ENCODE data around the gene AGAP1.

The AGAP1 gene

DNA sequence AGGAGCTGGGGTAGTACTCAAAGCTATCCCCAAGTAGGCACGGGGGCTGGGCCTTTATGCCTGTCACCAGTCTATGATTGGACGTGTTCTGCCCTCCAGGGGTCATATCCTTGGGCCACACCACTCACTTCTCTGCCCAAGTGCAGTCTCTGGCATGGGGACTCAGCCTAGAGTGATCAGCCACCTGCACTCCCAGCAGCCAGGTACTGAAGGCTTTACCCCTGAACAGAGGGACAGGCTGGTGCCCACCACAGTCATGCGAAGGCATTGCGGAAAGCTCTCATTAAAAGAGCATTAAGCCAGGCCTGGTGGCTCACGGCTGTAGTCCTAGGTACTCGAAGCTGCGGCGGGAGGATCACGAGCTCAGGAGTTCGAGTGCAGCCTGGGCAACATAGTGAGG is 199.4 kb downstream of the AGAP1 start:
- DNase-seq, result no peak

DNA sequence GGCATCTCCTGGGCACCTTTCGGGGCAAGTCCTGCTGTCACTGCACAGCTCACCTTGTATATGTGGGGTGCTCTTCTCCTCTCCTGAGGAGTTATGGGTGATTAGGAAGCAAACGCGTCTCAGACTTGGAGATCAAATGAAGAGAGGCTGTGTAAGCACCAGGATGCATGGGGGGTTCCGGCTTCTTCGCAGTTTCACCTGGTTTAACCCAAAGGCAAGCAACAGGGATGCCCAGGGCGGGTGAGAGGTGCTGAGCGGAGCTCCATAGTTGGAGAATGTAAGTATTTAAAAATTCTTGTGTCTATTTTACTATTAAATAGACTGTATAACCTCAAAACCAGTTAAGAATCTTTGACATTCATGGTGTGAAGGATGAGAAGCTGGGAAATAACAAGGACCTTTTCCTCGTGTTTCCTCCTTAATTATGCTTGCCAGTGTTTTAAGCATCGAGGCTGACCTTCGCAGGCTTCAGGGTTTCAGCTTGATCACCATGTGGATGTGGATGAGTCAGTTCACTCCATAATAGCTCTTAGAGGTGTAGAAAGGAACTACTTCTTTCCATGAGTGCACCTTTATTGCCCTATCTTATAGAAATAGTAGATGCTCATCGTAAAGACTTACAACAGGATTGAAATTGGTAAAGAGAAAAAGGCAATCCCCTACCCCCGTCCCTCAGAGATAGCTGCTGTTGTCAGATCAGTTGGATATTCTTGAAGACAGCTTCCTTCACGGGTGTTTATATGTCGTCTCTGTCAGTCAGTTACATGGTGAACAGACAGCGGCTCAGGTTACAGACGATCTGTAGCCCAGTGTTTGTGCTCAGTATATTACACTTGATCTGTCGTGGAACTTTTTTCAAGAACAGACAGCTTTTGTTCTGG is 201.1 kb downstream of the AGAP1 start:
- no peak for DNase-seq

DNA sequence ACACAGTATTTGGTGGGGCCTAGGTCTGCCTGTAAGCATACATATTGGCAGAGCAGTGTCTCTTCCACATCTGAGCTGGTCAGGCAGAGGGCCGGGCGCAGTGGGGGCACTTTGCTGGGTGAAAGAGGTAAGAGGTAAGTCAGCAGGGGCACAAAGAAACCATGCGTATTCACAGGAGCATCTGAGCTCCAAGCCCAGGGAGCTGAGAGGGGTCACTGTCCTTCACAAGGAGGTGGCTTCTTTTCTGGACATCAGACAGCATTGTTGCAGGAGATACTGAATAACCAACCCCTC is 201.7 kb downstream of the AGAP1 start:
- DNase-seq, result no peak

DNA sequence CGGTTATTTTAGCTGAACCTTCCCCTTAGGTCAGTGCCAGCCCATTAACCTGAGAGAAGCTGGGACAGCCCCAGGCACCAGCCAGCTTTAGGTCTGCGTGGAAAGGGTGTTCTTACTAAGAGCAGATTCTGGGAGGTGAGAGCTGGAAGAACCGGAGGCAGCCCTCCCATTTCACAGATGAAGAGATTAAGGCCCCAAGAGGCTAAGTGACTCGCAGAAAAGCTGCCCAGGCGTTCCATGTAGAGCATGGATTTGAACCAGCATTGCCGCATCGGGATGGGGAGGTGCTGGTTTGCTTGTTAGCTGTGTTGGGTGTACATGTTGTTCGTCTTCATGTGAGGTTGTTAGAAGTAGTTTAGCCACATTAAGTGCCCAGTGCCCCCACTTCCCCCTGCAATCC is 203.2 kb downstream of the AGAP1 start:
- no peak for DNase-seq

DNA sequence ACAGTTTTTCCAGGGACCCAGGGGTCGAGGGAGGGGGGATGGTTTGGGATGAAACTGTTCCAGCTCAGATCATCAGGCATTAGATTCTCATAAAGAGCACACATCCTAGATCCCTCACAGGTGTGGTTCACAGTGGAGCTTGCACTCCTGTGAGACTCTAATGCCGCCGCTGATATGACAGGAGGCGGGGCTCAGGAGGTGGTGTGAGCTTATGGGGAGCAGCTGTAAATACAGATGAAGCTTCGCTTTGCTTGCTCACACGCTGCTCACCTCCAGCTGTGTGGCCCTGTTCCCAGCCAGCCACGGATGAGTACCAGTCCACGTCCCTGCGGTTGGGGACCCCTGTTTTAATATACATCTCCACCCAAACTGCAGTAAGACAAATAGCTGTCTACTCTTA is 204.2 kb downstream of the AGAP1 start:
- DNase-seq, result no peak

DNA sequence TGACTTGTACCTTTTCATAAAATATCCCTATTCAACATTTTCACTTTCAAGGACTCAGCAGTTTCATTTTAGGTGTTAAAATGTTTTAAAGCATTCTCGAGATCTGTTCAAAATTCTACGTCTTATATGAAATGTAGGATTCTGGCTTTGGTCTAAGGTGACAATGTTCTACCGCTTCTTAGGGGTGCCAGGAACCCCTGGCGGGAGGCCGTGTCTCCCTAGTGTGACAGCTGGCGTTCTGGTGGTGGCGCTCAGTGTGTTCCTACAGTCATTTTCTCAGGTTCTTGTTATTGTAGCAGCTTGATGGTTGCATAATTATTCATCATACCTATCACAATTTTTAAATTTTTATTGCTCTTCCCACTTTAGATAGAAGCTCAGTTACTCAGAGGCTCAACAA is 204.6 kb downstream of the AGAP1 start:
- no peak for DNase-seq

DNA sequence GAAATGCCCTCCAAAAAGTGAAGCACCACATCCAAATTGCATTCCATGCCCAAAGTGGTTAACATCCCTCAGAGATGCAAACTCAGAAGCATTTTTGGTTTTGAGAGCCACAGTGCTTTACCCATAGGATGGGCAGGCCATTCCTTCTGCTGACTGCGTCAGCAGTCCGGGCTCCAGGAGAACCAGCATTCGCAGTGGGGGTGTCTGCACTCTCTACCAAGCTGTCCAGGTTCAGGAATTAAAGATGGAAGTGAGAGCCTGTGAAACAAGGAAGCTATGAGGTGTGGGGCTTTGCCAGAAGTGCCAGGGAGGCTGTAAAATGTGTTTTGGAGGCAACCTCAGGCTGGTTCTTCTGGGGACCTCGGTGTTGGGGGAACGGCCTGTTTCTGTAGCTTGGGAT is 205.7 kb downstream of the AGAP1 start:
- DNase-seq, result no peak

DNA sequence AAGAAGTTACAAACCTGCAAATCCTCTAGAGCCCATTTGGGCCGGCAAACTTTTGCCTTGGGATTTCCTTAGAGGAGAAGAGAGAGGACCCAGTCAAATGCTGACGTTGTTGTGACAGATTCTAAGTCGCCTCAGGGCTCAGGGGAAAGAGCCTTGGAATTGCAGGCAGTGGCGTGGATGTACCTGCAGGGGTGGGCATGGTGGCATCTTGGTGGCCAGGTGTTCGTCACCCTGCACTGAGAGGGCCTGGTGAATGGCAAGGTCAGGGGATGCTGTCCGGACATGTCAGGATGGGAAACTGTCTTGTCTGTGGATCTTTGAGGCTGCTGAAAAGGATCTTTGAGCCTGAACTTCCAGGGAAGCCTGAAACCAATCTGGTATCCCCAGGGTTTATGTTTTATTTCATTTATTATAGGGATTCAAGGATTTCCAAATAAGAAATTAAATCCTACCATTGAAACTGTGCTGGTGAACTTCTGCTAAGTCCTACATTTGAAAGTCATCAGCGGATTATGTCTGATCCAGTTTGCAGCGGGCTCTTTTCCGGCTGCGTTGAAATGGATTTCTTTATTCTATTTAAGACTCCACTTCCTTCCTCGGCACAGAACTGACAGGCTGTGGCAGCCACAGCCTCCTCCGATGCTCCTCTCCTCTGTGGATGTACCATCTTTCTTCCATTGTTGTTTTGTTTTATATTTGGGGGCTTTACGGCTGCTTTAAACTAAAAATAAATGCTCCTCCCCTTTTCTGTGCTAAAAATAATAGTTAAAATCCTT is 207.6 kb downstream of the AGAP1 start:
- no peak for DNase-seq

DNA sequence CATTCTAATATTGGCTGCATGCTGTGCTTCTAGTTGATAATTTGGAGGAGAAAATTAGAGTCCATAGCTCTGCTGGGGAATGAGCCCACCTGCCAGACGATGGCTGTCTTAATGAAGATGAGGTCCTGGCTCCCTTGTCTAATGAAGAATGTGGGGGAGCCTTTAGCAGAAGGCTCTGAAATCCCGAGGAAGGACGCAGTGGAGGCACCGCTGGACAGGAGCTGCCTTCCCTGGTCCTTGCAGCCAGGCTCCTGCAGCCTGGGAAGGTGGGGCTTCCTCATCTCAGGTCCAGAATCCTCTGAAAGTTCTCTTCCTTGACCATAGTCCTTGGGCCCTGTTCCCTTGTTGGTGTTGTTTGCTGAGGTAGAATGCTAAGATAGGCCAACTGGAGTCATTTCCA is 208.3 kb downstream of the AGAP1 start:
- DNase-seq, result no peak

DNA sequence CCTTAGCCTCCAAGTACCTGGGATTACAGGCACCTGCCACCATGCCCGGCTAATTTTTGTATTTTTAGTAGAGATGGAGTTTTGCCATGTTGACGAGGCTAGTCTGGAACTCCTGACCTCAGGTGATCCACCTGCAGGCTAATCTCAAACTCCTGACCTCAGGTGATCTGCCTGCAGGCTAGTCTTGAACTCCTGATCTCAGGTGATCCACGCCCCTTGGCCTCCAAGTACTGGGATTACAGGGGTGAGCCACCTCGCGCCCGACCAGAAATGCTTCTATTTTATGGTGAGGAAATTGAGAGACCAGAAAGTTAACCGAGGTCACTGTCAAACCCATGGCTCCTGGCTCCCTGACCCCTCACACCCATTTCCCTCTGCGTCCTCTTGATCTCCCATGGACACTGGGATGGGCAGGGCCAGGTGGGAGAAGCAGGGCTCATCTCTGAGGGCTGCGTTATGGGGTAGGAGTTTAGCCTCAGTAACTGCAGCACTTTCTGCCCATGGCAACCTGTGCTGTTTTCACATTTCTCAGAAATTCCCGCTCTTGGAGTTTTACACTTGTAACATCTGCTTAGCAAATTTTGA is 210.0 kb downstream of the AGAP1 start:
- no peak for DNase-seq

DNA sequence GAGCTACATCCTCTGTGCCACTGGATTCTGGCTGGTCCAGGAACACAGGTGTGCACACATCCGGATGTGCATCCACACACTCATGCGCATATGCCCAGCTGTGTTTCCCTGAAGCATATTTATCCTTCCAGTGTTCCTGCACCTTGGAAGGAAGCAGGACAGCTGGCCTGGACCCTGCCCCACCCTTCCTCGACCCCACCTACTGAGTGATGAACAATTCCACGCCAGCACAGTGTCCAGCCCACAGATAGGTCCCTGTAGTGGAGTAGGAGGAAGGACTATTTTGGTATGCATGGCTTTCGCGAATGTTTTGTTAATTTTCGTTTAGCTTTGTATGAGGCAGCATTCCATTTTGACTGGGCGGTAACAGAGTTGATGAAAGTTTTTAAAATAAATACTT is 211.5 kb downstream of the AGAP1 start:
- no peak for DNase-seq

DNA sequence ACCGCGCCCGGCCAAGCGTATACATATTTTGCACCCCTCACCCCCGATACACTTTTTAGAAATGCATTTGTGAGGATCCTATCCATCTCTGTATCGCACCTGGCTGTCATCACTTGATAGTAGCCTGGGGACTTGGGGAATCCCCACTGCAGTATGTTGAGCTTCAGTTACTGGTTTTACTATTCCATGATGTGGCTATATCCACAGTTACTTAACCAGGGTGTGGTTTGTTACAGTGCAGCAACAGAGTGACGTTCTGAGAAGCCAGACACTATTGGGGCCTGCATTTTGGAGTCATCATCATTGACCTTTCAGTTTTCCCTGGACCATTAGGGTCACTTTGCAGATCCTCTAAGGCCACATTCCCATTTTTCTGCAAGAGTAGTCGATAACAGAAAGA is 212.7 kb downstream of the AGAP1 start:
- no peak for DNase-seq

DNA sequence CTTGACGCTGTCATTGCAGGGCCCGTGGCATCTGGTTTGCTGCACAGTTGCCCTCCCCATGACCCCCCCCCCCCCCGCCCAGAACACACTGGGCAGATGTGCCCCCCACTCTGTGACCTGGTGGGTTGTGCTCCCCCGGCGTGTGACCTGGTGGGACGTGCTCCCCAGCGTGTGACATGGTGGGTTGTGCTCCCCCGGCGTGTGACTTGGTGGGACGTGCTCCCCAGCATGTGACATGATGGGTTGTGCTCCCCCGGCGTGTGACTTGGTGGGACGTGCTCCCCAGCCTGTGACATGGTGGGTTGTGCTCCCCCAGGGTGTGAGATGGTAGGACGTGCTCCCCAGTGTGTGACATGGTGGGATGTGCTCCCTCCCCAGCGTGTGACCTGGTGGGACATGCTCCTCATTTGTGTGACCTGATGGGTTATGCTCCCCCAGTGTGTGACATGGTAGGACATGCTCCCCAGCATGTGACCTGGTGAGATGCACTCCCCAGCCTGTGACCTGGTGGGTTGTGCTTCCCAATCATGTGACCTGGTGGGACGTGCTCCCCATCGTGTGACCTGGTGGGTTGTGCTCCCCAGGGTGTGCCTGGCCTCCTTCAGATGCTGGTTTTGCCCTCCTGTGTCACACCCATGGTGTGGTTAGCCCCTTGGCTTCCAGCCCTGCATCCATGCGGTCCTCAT is 213.7 kb downstream of the AGAP1 start:
- no peak for DNase-seq

DNA sequence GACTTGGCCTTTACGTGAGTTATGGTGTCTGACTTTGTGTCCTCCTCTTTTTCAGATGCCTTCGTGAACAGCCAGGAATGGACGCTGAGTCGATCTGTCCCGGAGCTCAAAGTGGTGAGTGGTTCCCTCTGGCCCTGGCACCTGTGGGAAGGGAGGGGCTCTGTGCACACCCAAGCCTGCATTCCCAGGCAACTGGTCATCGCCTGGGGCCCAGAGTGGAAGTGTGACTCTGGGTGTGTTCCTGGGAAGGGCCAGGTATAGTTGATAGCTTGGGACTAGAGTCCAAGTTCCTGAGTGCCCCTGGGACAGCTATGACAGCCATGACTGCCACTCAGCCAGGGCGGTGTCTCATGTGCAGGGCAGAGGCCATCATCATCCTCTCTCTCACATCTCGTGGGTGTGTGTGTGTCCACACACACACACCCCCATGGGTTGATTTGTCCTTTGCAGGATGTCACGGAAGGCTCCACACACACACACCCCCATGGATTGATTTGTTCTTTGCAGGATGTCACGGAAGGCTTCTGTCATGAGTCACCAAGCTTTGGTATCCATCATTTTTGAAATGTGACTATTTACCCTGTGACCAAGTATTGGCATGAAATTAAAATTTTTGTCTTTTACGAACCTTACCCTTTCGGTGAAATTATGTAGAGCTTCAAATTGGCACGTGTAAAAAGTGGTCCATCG is 215.4 kb downstream of the AGAP1 start:
- no peak for DNase-seq

DNA sequence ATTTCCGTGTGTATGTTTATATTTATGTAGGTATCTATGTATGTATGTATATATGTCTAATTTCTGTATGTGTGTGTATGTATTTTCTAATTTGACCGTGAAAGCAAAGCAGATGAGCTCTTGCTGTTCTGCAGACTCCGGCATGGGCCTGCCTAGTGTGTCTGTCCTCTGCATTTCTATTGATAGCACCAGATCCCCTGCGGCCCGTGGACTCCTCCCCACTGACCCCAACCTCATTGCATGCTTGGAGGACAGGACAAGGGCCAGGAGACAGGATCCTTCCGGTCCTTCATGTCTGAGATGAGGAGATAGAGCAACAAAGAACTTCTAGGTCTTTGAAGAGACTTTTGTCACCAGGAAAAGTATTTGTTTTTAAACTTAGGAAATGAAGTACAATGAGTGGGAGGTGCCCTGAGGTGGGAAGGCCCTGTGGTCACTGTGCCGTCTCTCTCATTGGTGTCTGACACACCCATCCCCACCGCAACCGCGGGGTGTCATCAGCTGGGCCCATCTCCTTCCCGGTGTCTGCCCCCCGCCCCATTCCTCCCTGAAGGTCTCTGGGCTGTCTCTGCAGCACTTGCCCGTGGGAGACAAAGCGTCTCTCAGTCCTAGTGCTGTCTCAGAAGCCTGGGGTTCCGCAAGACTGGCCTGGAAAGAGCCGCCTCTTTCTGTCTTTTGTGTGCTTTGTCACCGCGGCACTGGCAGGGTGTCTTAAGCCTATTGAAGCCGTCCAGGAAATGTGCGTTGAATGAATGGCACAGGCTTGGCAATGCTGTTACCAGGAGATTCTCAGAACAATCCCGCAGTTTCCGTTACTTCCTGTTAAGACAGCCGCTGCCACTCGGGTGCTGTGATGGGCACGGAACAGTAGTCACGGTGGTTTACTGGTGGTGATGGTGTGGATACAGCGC is 216.4 kb downstream of the AGAP1 start:
- DNase-seq, result no peak

DNA sequence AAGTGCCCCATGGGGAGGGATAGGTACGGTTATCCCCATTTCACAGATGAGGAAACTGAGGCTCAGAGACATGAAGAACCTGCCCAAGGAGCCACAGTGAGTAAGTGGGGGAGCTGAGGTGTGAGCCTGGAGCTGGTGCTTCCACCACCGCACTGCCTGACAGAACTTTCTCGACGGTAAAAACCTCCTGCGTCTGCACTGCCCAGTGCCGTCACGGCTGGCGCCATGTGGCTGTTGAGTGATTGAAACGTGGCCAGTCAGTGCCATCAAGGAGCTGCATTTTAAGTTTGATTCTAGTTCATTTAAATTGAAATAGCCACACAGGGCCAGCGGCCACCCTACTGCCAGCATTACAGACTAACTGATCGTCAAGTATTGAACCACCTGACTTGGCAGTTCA is 217.1 kb downstream of the AGAP1 start:
- DNase-seq, result no peak

DNA sequence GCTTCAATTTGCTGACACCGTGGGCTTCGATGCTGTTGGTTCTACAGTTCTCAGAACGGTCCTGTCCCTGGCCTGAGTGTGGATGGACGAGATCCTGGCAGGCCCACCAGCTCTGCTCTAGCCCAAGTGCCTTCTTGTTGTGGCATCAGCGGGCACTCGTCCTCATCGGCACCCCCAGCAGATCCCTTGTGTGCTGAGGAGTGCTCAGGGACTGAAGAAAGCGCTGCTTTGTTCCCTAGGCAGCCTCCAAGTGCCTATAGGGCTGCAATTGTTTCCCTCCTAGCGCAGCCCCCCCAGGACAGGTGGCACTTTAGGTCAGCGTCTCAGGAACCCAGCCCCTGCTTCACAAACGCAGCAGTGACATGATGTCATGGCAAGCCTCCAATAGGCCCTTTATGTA is 217.7 kb downstream of the AGAP1 start:
- no peak for DNase-seq

DNA sequence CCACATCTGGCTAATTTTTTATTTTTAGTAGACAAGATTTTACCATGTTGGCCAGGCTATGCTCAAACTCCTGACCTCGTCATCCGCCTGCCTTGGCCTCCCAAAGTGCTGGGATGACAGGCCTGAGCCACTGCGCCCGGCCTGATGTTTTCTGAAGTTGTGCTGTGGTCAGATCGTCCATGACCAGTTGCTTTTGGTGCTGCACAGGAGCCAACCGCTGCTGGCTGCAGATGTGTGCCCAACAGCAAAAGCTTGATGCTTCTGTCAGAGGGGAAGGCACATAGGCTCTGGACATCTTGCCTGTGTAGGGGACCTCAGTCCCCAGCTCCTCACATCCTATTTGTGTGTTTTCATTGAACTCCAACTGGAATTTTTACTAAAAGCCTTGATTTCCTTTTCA is 218.3 kb downstream of the AGAP1 start:
- DNase-seq, result no peak

DNA sequence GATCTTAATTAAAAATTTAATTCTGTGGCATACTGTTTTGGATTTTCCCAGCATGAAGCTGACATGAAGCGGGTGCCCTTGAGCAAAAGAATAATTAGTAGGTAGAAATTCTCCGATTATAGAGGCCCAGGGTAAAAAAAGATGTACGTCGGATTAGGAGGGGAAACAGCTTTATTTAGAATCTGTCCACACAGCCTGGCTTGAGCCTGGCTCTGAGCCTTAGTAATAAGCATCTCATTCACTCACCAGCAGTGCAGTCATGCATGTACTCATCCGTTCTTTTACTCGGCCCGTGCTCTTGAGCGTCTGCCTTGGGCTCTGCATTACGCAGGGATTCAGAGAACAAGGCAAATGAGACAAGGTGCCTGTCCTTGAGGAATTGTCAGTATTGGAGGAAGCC is 219.3 kb downstream of the AGAP1 start:
- no peak for DNase-seq

DNA sequence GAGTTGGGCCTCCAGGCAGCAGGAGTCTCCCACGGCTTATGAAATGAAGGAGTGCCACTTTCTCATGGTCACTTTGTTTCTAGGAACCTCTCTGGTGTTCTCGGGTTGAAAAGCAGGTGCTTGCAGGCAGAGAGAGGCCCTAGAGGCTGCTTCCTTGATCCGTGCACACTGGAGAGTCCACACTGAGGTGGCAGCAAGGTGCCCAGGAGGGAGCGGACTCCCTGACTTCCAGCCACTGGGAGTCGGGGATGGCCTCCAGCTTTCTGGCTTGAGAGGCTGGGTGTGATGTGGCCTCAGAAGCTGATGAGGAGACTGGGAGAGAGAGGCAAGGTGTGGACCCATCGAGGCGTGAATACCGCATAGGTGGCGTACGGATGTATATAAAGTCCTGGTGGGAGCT is 221.8 kb downstream of the AGAP1 start:
- no peak for DNase-seq

DNA sequence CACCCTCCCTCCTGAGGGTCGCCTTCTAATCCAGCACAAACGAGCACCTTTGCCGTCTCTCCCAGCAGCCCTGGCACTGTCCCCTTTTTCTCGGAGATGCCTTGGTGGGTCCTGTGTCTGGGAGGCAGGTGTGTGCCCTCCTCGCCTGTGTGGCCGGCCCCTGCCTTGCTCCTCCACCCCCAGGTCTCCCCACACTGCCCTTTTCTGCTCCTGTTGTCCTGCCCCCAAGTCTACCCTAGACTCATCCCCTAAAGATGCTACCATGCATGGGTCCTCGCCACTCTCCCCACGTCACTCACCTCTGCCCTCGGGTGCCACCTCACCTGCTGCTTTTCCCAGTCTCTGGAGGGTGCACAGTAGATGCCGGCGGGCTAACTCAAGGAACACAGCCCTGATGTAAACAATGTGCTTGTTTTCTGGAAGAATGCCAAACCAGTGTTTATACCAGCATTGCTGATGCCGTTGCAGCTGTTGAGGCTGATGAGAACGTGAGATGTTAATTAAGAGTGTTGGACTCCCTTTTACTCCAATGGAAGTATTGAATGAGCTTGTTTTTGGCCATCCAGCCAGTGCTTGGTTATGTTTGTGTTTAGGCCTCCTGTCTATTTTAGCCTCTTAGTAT is 223.1 kb downstream of the AGAP1 start:
- no peak for DNase-seq
